Measurements from ENCODE around the gene CRYBB1. TPM values are rescaled to one million over a fixed set of nuclear protein-coding genes. Genes with fewer than 3 reads are reported as not detected.

Gene CRYBB1
- total RNA-seq, 1 donor from 2014 or later, result 0.37 TPM

DNA sequence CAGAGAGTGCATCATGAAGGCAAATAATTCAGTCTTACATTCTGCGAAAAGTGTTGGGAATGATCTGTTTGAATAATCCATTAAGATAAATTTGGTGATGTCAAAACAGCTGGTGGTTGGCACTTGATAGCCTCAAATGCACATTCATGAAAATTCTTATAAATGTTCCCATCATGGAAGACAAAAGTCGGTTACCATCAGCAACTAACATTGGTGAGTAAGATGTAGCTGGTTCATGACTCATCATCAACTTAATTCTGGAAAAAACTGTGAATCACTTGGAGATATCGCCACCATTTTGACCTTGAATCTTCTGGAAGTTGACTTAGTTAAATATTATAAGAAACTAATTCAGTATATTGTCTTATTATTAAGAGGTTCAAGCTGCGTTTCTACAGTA is 11.2 kb downstream of the CRYBB1 start:
- no peak for DNase-seq (ENCODE audit: low spot score)

DNA sequence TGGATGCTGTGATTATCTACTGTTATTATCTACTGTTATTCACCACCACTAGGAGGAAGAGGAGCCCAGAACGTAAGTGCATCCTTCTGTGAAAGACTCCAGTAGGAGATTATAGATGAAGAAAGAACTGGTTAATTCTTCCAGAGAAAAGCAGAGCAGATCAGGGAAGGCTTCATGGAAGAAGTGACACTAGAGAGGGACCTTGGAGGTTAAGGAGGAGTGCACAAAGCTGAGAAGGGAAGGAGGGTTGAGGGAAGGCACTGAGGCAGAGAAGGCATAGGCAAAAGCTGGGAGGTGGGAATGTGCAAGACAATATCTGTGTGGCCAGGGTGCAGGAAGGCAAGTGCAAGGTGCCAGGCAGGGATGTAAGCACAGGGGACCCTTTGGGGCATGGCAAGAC is 13.5 kb downstream of the CRYBB1 start:
- DNase-seq (ENCODE audit: low spot score), result no peak

DNA sequence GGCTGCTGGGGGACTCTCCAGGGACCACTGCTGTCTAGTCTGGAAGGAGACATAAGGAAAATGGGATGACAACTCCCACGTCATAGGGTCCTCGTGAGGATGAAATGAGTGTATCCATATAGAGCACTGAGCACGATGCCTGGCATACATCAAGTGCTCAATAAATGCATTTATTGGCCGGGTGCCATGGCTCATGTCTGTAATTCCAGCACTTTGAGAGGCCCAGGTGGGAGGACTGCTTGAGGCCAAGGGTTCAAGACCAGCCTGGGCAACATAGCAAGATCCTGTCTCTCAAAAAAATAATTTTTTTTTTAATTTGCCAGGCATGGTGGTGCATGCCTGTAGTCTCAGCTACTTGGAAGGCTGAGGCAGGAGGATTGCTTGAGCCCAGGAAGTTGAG is 15.7 kb downstream of the CRYBB1 start:
- DNase-seq (ENCODE audit: low spot score), result no peak

DNA sequence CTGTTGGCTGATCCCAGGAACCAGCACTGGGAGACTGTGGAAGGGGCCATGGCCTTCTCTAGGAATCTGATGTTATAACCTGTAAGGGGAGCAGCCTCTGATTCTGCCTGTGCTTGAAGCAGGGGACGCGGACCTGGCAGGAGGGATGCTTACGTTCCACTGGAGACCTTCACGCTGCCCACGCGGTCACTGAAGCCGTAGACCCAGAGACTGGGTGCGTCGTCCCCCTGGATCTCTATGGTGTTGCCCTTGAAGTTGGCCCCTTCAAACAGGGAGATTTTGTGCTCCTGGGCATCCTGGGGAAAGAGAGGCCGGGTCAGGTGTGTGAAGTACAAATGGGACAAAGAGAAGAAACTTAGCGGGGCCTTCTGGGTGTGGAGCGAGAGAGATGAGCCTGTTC is 16.1 kb downstream of the CRYBB1 start:
- no peak for DNase-seq (ENCODE audit: low spot score)

DNA sequence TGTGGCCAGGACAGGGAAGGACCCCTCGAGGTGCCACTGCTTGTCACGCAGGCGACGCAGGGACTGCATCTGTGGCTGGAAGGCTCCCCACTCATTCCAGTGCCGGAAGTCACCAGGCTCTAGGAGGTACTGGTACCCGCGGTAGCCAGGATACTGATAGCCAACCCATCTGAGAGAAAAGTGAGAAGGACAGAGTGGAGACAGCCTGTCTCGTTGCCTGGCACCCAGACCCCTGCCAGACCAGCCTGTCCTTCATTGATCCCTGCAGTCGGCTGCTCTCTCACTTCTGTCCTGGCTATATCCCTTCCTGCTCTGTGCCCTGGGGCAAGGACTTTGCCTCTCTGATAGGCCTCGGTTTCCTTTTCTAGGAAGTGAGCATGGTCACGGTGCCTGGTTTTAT is 18.3 kb downstream of the CRYBB1 start:
- no peak for DNase-seq (ENCODE audit: low spot score)

DNA sequence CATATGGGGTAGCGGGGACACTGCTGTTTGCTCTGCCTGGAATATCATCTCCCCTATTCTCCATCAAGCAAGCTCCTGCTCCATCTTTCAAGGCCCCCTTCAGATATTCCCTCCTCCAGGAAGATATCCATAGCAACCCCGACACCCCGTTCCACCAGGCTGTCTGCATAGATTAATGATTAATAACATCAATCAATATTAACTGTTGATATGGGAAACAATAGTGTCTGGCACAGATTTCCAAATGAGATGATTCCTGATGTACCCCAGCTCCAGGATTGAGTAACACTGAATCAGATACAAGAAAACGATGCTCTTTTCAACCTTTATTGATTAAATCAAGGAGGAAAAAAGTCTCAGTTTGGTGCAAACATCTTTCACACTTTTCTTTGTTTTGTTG is 20.3 kb downstream of the CRYBB1 start:
- no peak for DNase-seq (ENCODE audit: low spot score)

DNA sequence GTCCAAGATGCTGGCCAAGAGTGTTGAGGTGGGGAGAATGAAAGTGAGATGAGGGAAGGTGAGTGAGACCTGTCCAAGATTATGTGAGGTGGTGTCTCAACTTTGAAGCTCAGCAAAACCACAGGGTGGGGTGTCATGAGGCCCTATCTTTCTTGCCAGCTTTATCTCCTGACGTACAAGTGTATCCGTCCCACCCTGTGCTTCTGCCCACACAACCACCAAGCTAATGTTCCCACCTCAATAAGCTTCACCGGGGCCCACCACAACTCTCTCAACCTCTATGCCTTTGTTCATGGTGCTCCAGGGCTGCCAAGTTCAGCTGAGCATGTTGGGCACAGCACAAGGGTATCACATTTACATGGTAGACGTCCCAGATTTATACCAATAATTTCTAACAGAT is 20.8 kb downstream of the CRYBB1 start:
- DNase-seq (ENCODE audit: low spot score), result no peak

DNA sequence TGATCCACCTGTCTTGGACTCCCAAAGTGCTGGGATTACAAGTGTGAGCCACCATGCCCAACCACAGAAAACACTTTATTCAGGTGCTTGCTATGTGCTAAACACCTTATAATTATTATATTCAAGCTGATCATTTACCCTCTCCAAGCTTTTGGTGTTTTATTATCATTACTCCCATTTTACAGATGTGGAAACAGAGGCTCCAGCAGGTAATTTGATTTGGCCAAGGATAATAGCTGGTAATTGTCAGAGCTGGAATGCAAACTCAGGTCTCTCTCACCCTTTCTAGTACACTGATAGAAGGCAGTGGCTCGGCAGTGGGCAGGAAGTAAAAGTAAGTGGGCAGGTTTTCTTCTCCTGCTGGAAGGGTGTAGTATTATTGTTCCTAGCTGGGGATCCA is 24.1 kb downstream of the CRYBB1 start:
- DNase-seq (ENCODE audit: low spot score), result no peak

DNA sequence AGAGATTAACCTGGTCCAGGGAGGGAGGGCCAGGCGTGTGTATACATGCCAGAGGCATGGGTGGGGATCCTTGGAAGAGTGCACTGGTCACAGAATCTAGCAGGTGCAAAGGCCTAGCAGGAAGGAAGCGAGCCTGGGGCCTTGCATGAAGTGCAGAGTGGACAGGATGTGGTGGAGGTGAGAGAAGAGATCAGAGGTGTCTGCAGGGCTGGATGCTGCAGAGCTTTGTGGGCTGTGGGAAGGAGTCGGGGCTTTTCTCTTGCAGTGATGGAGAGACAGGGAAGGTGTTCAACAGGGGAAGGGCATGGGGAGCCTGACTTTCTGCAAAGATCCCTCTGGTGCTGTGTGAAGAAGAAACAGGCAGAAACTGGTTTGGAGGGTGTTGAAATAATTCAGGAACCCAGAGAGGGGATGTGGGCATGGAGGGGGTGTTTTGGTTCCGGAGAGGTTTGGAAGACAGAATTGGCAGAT is 25.4 kb downstream of the CRYBB1 start:
- DNase-seq (ENCODE audit: low spot score), result peak; percentile 74

DNA sequence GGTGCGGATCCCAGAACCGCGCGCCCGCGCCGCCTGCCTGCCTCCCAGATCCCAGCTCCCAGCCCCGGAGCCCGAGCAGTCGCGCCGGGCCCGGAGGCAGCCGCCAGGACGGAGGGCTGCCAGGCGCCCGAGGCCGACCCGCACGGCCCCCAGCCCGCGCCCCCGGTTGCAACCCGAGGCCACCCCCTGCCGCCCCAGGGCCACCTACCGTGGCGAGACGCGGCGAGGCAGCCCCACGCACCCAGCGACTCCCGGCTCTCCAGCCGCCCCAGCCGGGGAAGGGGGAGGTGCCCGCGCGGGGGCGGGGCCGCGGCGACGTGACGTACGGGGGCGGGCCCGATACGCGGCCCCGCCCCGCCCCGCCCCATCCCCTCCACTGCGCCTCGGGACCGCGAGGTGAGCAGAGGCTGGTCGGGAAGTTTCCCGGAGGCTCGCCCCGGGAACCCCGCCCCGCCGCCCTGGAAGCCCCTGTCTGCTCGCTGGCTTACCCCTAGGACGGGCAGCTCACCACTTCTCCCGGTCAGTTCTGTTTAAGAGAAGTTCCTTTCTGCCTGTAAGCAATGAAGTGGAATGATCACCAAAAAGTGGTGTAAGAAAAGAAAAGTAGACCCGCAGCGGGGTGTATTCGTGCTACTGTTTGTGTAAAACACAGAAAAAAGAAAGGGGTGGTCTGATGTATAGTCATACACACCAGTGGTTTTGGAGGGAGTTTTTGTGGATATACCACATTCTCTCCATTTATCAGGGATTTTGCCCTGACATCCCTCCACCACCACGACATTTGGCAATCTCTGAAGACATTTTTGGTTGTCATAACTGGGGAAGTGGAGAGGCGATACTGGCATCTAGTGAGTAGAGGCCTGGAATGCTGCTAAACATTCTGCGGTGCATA is 27.7 kb downstream of the CRYBB1 start, which contains the start of gene TPST2:
Gene TPST2, minus strand, starts transcription at position 288 of the 892 bp plus-strand sequence. CDS start 48,502 bp downstream, outside the sequence.
- DNase-seq (ENCODE audit: low spot score), result peak; percentile 77

DNA sequence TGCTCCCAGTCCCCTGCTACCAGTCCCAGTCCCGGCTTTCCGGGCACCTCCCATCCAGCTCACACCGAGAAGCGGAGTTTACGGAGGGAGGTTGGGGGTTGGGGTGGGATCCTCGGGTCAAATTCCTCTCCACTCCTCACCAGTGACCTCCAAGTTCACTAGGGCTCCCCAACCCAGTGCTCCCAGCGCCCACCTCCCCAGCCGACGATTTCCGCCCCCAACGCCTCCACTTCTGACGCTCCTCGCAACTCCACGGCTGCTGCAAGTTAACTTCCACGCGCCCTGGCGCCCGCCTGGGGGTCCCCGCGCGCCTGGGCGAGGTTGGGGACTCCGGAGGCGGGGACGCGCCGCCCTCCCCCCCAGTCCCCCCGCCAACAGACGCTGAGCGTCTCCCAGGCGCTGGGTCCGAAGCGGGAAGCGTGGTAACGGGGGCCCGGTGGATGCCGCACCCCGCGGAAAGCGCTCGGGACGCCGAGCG is 28.4 kb downstream of the CRYBB1 start:
- DNase-seq (ENCODE audit: low spot score), result peak; percentile 14

DNA sequence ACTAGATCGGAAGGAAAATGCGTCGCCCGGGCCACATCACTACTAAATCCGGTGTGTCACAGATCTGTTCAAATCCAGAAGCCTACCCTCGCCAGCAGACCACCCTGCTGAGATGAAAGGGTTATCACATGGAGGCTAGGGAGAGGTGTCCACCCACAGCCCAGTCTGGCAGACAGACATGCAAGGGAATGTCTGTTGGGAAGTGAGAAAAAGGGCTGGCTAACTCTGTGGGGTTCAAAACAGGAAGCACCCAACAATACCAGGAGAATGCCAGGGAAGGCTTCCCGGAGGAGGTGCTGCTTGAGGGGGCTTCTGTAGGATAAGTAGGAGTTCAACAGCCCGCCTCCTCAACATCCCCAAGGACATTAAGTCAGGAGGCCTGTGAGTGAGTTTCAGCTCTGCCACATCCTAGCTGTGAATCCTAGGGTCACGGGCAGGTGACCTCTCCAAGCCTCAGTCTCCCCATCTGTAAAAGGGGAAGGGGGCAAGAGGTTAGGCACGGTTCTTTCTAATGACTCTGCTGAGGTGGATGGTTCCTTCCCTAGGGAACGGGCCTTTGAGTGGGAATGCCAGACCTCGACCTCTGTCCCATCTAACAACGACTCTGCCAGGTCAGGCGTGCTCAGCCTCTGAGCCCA is 29.0 kb downstream of the CRYBB1 start:
- no peak for DNase-seq (ENCODE audit: low spot score)

DNA sequence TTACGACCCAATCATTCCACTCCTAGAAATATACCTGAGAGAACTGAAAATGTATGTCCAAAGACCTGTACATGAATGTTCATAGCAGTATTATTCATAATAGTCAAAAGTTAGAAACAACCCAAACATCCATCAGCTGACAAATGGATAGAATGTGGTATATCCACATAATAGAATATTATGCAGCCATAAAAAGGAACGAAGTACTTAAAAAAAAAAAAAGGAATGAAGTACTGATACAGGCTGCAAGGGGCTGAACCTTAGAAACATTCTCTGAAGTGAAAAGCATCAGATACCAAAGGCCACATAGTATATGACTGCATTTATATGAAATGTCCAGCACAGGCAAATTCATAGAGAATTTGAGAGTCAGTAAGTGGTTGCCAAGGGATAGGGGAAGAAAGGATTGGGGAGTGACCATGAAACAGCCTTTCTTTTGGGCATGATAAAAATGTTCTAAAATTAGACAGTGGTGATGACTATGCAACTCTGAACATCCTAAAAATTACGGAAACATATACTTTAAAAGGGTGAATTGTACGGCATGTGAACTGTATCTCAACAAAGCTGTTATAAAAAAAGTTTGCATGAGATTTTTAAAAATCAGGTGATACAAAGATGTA is 29.7 kb downstream of the CRYBB1 start:
- DNase-seq (ENCODE audit: low spot score), result no peak

DNA sequence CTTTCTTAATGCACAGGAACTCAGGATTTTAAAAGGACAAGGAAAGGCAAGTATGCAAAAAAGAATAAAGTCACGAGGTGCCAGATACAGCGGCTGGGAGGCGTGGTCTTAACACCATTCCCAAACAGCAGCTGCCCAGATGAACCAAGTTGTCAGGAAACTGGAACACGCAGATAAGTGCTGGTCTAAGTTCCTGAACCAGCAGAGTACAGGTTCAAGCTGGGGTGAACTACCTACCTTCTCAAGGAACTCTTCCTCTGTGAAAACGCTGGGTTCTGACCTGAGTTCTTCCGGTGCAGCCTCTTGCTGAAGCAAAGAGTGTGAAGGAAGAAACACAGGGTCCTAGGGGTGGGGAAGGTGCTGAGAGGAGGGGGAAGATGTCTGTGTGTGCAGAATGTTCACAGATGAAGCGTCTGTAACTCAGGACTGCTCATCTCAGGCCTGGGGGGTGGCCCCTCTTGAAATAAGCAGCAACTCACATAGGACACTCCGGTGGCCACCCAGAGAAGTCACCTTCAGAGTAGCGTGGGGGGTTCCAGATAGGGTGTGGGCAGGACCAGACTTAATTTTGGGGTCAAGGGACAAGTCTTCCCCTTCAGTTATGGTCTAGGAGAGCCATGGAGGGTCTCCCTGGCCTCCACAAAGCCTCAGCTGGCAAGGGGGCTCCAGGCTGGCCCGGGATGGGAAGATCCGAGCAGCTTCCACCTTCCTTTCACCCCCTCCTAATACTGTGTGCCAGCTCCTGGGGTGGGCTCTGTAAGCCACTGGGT is 31.1 kb downstream of the CRYBB1 start:
- no peak for DNase-seq (ENCODE audit: low spot score)

DNA sequence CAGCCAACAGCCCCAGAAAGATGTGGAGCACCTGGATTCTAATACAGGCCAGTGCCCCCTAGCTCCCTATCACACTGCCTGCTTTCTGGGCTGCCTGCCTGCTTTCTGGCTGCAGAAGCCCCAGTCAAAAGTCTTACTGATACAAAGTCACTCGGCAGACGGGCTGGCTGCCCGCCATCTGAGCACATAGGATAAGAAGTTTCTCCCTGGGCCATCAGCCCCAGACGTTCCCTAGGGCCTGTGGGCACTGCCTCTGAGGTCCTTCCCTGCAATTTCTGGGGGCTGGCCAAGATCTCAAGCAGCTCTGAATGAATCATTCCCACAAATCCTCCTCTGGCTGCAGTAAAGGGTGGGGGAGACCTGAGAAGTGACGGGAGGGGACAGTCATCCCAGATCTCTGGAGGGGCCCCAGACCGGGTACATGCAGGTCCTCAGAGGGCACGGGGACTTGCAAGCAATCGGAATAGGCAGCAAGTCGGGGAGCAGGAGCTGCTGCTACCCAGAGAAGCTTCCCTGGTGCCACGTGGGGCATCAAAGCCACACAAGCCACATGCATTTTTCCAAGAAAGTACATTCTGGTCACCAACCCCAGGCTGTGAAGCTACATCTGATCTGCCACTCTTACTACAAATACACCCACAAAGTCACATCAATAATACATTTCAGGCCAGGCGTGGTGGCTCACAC is 32.6 kb downstream of the CRYBB1 start:
- peak; percentile 25 for DNase-seq (ENCODE audit: low spot score)

DNA sequence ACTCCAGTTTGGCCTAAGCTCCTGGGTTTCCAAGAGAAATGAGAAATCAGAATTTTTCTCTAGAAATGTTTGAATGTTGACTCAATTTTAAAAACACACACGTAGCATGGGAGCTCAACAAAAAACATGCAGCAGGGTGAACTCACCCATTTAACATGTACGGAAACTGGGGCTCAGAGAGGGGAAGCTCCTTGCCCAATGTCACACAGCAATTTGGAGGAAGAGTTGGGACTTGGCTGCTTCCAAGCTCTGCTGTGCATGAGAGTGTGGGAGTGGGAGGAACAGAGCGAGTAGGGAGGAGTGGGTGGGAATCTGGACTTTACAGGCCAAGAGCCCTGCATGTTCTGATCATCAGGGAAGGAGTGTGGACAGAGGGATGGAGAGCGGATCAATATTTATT is 33.8 kb downstream of the CRYBB1 start:
- DNase-seq (ENCODE audit: low spot score), result no peak

DNA sequence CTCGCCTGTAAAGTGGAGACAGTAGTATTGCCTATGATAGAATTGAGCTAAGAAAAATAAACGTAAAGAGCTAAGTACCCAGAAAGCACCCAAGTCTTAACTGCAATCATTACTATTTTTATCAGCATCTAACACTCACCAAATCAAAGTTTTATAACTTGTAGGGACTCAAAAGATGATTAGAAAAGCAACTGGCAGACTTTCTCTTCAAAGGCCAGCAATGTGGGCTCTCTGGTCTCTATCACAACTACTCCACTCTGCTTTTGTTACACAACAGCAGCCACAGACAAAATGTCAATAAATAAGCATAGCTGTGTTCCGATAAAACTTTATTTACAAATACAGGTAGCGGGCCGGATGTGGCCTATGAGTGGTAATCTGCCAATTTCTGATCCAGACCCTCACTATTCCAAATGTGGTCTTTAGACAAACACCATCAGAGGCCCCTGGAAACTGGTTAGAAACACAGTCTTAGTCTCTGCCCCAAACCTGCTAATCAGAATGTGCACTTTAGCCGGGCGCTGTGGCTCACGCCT is 36.1 kb downstream of the CRYBB1 start:
- DNase-seq (ENCODE audit: low spot score), result no peak

DNA sequence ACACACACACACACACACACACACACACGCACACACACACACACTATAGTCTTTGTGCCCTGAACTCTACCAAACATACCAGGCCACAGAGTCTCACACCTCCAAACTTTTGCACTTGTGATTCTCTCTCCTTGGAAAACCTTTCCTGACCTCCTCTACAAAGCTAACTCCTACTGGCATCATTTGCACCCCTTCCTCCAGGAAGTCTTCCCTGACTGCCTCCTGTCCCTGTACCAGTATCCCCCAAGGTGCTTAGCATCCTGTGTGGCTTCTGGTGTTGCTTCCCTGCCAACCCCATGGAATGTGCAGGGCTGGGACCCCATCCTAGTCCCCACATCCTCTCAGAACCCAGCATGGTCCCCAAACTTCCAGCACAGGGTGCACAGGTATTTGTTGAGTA is 36.8 kb downstream of the CRYBB1 start:
- DNase-seq (ENCODE audit: low spot score), result no peak

DNA sequence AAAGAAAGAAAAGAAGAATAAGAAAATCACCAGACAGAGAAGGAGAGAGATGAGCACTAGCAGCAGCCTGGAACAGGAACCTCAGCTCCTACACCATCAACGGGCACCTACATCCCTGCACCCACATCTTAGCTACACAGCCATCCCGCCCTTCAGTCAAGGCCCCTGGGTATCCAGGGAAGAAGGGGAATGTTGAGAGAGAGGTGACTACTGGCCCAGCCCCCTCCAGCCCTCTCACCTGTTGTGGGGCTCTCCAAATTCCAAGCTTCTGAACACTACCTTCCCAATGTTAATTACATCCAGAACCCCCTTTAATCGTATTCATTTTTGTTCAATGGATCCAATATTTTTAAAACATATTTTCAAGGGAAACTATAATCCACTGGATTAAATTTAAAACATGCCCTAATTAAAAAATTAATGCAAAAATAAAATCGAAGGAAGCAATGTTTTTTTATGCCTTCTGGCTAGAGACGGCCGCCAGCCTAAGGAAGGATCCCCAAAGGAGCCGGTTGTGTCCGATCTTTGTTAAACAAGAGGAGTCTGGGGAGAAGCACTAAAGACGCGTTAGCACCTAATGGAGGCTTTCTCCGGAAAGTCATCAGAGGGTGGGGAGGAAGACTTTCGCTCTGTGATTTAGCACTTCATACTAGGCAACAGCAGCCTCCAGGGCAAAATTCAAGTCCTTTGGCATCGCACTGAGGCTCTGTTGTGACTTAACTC is 37.4 kb downstream of the CRYBB1 start:
- DNase-seq (ENCODE audit: low spot score), result no peak

DNA sequence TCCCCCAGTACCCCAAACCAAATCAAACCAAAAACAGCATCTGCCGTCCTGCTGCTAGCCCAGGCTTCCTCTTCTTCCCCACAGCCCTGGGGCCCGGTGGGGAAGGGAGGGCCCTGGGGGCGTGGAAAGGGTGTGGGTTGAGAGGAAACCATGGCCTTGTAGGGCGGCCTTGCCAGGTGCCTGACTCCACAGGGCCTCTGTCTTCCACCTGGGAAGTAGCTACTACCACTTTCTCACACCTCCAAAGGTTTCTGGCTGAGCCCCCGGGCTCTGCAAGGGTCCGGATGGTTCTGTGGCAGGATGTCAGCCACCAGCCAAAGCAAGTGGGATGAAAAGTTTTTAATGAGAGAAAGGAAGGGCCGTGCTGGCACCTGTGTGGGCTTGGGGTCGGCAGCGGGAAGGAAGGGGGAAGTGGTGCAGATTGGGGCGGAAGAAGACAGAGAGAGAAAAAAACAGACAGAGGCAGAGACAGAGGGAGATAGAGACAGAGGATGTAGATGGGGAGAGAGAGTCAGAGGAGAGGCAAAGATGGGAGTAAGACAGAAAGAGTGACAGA is 38.4 kb downstream of the CRYBB1 start:
- DNase-seq (ENCODE audit: low spot score), result no peak

Data from mucosa of gallbladder (tissue), 1 donor.